Amygdala (tissue), 56 donors: Measurements from ENCODE around the gene HAGH.
A peak's percentile ranks its signal among the peaks of the same experiment; 100 is the strongest.

Experiments used
- DNase-seq, 56 donors: peaks; one replicate each; lab custom pipeline; 2025; lab: John Stamatoyannopoulos, UW

HAGH gene

DNA sequence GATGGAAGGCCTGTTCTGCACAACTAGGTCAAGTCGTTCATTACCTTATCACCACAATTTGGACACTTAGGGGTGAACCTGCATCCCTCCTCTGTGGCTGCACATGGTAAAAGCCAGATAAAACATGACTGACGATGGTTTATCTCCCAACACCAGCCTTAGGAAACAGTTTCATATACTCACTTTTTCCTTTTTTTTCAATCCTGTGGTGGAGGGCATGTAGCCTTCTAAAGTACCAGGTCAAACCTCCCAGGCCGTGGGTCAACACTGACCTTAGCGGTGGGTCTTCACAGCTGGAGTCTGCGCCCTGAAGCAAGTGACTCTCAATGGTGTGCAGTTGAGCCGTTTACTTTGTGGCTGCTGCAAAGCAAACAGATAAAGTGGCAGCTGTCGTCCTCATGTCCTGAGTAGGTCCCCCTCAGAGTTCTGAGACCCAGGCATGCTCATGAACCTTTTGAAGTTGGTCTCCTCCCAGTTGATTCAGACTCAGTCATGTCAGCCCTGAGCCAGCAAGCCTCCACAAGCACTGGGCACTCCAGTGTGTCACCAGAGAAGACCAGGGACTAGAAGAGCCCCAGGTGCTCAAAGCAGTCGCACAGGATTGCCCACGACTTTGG lies 6.3 kb upstream of the HAGH start:
- DNase-seq, result no peak

DNA sequence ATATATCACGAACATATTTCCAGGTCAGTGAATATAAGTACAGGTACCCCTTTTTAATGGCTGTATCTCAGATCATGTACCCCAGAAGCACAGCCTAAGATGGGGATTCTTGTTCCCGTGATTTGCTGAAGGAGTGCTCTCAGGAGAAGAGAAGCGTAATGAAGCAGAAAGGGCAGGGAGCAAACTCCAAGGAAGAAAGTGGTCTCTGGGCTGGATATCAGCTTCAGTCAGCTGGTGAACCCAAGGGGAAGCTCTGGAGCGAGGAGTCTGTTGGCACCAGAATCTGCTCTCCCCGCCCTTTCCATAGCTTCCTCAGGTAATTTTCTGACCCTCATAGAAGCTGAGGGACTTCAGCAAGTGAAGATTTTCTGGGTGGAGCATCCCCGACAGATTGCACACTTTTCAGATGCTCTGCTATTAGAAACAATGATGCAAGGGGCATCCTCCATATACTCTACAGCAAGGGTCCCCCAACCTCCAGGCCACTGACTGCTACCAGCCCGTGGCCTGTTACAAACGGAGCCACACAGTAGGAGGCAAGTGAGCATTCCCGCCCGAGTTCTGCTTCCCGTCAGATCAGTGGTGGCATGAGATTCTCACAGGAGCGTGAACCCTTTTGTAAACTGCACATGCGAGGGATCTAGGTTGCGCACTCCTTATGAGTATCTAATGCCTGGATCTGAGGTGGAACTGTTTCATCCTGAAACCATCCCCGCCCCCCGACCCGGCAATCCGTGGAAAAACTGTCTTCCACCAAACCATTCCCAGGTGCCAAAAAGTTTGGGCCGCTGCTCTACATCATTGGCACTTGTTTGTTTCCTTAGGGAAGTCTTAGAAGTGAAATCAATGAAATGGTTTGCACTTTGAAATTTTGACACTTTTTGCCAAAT lies 4.8 kb upstream of the HAGH start:
- DNase-seq, result no peak

DNA sequence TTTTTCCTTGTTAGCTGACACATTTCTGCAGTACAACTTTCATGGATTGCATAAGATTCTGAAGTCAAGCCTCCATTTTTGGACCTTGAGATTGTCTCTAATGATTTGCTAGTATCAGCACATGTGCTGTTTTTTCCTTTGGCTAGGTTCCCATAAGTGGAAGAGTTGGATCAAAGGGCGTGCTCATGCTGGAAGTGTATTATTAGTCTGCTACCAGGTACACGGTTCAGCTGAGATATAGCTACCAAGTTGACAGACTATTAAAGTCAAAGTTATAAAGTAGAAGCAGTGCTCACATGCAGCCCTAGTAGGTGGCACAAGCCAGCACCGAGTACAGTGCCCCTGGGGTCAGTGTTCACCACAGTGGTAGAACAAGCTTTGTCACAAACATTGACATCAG lies 3.6 kb upstream of the HAGH start:
- no peak for DNase-seq

DNA sequence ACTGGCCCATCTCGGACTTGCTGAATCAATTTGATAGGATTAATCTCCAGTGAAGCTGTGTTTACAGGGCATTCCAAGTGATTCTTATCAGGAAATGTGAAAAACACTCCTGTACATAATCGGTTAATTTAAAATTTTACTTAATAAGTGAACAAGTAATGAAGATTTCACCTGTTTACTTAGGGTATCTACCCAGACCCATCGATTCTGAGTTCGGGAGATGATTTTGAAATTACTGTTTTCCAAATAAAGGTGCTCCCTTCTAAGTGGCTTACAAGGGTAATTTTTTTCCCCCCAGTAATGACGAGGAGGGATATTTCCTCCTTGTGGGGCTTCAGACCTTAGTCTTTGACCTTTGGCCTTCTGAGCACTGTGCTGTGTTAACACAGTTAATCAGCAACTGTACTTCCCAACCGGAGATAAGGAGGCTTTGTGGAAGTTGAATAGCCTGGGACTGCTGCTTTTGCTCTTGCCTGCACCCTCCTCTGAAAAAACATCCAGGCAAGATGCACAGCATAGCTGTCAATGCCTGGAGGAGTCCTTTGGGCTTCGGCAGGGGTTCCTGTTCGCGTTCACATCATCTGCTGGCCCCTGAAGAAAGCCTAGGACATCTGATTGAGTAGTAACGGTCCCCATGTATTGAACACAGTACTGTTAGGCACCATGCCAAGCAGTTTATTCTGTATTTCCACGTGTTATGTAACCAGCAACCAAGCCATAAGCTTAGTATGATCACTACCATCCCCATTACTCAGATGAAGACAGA lies 2.2 kb upstream of the HAGH start:
- DNase-seq, result no peak

DNA sequence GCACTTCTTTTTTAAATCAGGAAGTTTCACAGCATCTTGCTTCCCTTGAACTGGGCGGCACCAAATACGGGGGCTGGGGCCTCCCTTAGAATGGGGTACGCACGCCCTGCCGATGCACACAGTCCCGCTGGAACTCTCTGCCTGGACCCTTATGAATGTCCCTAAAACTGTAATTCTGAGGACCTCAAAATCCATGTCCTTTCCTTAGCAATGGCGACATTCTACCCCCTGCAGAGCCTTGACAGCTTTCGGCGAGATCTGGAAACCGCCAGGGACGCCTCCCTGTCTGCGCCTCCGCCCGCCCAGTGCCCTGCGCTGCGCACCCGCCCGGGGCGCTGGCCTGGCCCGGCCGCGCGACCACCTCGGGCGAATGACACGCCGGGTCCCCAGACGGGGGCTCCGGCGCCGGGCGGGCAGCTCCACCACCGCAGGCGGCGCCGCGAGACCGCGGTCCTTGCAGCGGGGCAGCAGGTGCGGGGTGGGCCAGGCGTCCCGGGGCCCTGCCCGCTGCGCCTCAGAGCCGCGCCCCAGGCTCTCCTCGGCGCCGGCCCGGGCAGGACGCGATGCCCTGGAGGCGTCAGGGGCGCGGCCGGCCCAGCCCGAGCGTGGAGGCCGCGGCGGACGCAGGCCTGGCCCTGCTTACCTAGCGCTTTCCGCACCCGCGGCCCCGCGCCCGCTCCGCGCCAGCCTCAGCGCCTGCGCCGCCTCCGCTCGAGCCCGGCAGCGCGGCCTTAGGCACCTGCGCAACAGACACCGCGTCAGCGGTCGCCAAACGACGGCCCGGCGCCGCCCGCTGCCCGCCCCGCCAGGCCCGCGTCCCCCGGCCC lies 548 bp downstream of the HAGH start:
- peak in 8 of 56 donors; percentile 38 to 76 (median 62) for DNase-seq

DNA sequence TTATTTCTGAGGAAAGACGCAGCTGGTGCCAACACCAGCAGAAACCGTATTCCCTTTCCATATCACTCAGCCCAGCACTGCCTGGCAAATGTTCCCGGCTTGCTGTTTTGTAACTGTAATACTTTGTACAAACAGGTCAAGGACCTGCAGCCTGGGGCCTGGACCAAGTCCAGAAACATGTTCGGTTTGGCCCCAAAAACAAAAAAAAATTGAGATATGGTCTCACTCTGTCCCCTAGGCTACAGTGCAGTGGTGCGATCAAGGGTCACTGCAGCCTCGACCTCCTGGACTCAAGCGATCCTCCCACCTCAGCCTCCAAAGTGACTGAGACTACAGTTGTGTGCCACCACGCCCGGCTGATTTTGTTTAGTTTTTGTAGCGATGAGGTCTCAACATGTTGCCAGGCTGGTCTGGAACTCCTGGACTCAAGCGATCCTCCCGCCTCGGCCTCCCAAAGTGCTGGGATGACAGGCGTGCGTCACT lies 1.2 kb downstream of the HAGH start:
- no peak for DNase-seq

DNA sequence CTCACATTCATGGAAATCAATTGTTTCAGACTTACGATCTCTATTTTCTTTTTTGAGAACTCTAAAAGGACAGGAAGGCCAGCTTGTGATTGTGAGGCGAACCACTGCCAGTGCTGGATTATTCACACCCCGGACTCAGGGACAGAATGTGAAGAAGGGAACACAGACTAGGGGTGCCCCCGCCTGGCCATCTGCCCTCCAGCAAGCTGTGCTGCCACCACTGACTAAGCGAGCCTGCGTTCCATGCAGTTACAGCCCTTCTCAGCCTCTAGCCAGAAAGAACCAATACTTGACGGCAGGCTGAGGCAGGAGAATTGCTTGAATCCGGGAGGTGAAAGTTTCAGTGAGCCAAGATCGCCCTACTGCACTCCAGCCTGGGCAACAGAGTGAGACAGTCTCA lies 2.8 kb downstream of the HAGH start:
- peak in 30 of 56 donors; percentile 1 to 63 (median 22) for DNase-seq

DNA sequence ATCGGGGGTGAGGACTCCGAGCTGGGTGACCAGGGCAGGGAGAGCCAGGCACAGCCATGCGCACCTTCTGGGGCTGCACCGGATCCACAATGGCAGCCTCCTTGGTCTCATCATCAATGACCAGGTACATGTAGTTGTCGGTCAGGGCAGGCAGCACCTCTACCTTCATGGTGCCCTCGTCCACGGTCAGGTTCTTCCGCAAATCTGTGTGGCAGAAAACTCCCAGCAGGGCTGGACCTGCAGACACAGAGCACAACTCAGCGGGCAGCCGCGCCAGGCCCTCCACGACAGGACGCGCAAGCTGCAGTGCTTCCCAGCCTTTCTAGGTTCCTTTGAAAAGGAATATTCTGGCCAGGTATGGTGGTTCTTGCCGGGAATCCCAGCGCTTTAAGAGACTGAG lies 3.8 kb downstream of the HAGH start:
- no peak for DNase-seq

DNA sequence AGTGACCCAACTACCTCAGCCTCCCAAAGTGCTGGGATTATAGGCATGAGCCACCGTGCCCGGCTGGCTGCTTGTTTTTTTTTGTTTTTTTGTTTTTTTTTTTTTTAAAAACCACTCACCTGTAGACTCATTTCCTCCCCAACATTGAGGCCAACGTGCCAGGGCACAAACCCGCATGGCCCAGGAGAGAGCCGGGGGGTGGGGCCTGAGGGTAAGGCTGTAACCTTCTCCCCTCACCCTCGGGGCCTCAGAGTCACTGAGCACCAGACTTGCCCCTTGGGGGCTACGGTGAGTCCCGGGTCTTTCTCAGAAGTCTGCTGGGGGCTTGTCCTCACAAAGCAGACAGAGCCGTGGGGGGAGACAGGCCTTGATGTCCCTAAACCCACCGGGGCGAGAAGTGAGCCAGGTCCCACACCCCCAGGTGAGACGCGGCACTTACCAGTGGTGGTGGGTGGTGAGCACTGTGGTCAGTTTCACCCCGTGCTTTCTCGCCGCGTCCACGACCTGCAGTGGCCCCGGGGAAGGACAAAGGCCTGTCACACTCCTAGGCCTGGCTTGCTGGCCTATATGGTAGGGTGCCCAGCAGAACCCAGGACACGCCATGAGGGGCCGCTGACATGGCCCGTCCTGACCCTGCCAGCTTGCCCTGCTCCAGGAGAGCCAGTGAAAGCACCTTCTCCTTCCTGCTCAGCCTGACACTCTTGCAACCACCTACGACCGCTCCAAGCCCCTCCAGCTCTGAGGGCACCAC lies 4.6 kb downstream of the HAGH start:
- DNase-seq, result no peak

DNA sequence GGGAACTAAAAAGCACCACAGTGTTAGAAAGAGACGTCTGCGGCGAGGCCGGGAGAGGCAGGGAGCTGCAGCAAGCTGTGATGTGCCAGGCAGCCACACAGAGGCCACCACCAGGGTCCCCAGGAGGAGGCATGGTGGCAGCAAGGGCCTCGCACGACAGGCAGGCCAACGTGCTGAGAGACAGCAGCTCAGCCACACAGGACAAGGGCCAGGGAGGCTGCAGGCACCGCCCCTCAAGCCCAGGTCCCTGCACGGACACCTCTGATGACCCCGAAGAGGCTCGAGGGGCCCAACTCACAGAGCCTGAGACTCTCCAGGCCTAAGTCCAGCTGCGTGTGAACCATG lies 5.7 kb downstream of the HAGH start:
- DNase-seq, result no peak

DNA sequence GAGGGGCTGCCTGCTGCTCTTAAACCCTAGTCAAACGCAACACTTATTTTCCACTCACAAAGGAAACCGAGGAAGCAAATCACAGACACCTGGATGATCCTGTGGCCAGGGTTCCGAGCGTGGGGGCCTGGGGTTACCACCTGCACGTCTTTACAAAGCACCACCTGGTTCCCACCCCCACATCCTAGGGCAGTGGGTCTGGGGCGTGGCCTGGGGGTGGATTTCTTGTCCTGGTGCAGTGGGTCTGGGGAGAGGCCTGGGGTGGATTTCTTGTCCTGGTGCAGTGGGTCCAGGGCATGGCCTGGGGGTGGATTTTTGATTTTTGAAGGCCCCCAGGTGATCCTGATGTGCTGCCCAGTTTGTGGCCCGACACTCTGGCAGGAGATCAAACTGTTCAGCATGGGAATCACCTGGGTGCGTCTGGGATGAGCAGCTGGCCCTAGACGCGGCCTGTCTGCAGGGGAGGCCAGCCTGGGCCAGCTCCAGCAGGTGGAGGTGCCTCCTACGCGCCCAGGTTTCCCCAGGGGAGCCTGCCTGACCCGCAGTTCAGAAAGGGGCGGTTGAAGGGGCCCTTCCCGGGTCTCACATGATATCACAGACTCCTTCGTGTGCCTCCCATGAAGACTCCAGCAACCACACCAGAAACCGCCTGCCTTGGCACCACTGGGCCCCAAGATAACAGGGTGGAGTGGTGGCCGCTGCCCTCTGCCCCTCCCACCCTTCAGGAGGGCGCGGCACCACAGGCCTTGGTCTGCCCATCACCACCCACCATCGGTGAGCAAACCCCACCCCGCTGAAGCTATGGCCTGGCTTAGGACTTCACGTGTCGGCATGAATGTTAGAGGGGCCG lies 6.3 kb downstream of the HAGH start:
- DNase-seq, result no peak

DNA sequence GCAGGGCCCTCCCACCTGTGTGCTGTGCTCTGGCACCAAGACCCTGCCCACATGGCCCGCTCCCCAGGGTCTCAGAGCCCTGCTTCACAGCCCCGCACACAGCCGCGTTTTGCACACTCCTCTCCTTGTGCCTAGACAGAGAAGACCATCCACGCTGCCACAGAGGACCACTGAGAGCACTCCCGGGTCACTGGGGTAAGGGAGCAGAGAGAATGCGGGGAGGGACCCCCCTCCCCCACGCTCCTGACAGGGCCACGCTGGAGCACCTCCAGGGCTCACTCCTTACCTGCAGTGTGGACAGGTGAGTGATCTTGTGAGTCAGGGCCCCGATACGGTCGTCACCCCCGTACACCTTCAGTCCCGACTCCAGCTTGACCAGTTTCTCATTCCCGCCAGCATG lies 7.0 kb downstream of the HAGH start:
- no peak for DNase-seq

DNA sequence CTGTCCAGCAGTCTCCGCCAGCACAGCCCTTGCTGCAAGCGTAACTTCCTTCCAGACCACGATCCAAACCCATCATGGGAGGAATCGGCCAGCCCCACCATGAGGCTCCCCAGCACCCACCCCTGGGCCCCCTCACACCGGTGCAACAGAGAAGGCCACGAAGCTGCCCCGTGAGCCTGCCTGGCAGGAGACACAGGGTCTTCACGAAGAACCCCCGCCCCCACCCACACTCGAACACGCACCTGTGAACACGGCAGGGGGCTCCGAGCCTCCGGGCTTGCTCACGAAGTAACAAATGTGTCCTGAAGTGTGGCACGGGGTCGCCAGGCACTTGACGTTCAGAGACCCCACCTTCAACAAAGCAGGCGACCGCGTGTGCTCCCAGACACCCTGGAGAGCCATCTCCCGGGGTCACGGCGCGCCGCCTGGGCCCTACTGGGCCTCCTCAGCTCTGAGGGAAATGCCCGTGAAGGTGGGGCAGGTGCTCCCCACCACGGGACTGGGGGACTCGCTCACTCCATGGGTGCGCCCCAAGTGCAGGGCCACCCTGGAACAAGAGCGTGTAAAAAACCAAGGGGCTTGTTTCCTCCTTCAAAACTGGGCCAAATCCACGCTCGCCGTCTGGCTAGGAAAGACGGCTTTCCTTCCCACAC lies 7.6 kb downstream of the HAGH start:
- no peak for DNase-seq

DNA sequence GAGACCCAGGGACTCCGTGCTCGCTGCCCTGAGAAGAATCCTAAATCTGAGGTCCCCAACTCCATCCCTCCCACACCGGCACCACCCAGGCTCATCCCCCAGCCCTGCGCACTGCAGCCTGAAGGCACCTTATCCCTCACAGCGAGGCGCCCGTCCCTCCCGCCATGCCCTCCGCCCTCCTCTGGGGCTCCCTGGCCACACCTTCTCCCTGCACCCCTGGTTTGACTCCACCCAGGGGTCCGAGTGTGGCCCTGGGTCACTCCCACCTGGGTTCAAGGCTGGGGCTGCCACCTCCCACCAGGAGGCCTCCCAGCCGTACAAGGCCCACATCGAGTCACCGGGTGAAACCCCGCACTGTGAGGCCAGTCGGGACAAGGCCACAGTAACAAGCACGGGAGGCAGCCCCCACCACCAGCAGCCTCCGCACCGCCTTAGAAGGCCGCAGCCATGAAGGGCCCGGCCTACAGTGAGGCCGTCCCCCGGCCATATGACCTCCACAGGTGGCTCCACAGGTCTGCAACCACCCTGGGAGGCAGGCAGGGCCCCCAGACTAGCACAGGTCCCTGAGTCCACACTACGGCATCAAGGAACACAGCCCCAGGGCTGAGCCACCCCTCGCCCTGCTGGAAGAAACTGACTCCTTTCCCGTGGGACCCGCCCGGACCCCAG lies 8.3 kb downstream of the HAGH start:
- no peak for DNase-seq

DNA sequence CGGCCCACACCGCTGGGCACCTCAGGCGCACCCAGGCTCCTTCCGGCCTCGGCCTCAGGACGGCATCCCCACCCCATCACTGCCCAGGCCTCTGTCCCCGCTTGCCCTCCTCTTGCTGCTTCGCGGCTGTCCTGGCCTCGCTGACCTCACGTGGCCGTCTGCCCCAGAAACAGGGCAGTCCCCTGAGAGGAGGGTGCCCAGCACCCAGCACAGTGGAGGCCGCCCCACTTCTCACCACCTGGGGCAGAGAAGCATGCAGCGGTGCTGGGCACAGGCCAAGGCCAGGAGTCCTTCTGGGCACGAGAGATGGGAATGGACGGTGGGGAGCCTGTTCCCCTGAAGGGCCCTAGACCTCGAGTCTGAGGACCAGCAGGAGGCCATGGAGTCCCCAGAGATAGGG lies 8.9 kb downstream of the HAGH start:
- DNase-seq, result no peak

DNA sequence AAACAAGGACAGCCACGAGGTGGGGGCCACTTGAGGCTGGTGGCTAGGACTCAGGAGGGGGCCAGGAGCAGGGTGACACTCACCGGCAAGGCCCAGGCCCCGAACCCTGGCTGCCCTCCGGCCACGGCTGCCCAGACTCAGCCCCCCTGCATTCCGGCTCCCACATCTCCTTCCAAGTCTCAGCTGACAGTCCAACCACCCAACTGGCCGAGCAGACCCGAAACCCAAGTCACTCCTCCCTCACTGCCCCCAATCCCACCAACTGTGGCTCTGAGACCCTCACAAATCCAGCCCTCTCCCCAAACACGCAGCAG lies 9.4 kb downstream of the HAGH start:
- DNase-seq, result no peak

DNA sequence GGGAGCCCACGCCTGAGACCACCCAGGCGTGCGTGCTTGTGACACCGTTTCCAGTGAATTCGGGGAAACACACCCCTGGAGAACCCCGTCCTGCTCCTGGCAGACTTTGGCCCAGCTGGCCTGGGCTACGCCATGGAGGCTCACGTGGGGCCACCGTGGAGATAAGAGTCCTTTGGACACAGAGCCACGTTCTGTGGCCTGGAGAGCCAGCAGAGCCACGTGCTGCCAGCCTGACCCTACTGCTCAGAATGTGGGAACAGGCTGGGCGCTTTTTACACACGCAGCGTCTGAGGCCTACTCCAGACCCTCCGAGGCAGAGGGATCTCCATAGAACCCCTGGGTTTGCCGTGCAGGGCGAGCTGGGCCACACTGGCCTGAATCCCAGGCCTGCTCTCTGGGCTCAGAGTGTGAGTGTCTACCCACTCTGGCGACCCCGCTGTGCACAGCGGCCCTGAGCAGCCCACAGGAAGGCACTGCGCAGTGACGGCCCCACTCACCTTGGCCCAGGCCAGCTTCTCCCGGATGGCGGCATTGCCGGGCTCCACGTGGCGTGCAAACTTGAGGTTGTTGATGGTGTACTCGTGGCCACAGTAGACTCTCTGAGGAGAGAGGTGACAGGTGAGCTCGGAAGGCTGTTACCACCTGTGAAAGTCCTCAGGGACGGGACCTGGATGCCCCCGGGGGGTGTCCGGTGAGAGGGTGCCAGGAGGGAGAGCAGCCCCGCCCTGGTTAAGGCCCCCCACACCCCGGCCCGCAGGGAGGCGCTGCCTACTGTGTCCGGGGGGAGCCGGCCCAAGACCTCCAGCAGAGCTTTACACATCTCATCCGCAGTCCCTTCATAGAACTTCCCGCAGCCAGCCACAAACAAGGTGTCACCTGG lies 10.0 kb downstream of the HAGH start:
- no peak for DNase-seq
